K562 (cell line): ENCODE data around the gene CCDC187. TPM values are rescaled to one million over a fixed set of nuclear protein-coding genes. Genes with fewer than 3 reads are reported as not detected.

Experiments used
- ATAC-seq: fragments of 200-7000 bp; cut with Tn5 transposase; 3 replicates; pipeline ENCODE4 v1.9.1; 2020; ENCODE audit warnings: moderate library complexity
- BruUV-seq: library from RNA; stranded (reverse); fragments of 400-500 nt; replicated peaks from 2 replicates; lab custom pipeline; 2021; lab: Mats Ljungman, UMichigan
- CTCF ChIA-PET: fragments of 300-600 bp; formaldehyde crosslinking; extraction: SDS; loops from one replicate; lab custom pipeline; 2021; ENCODE audit warnings: low intra/inter-chr PET ratio; lab: Yijun Ruan, JAX
- POLR2A ChIA-PET: fragments of 300-600, 350-650 bp; sonication (Branson Sonifier 250); formaldehyde crosslinking; extraction: SDS; loops from one replicate; lab custom pipeline; 2021; ENCODE audit warnings: antibody characterized with exemption, inconsistent platforms; lab: Yijun Ruan, JAX
- DNase-seq, 4 experiments: peaks; one replicate each; pipeline versions ENCODE4 v3.0.0 to v3.0.0-alpha.2; 2011 to 2018; ENCODE audit warnings: low spot score in 3 of 4, mixed read lengths in 3 of 4; ENCODE audit errors: extremely low read depth in 1 of 4
- FAIRE-seq: peaks from 2 replicates; lab custom pipeline; 2011; peaks lifted over from hg19 to GRCh38; lab: Jason Lieb, UNC
- H2AFZ ChIP-seq: 2 replicates; pipeline ENCODE4 v1.6.0; 2011; ENCODE audit warnings: low read depth, low read length, control low read depth, inconsistent platforms
- H3K27ac ChIP-seq: fragments of 200-600 bp; 3 replicates; pipeline ENCODE4 v1.8.0; 2011; ENCODE audit warnings: low read depth, mild to moderate bottlenecking, control low read depth, inconsistent platforms, low read length, moderate library complexity, mixed read lengths; ENCODE audit errors: extremely low read depth
- H3K27me3 ChIP-seq, 2 experiments: fragments of 300-600 bp in 1 of 2; 2 replicates in 1 of 2; 3 replicates in 1 of 2; pipeline versions ENCODE4 v1.6.0 to v1.8.0; 2011; ENCODE audit warnings: inconsistent platforms in 2 of 2, low read length in 2 of 2, mild to moderate bottlenecking in 1 of 2, mixed read lengths in 1 of 2, moderate library complexity in 1 of 2; ENCODE audit not compliant: control insufficient read depth in 2 of 2, insufficient read depth in 2 of 2
- H3K36me3 ChIP-seq: fragments of 300-600 bp; 3 replicates; pipeline ENCODE4 v1.8.0; 2011; ENCODE audit warnings: mild to moderate bottlenecking, low read length, inconsistent platforms; ENCODE audit not compliant: control insufficient read depth, insufficient read depth
- H3K4me1 ChIP-seq, 2 experiments: fragments of 200-600 bp in 1 of 2; replicated peaks in 1 of 2; 2 replicates in 1 of 2; 3 replicates in 1 of 2; pipeline versions ENCODE4 v1.5.1 to v1.8.0; 2011; ENCODE audit warnings: inconsistent platforms in 2 of 2, low read length in 2 of 2, mild to moderate bottlenecking in 1 of 2, mixed read lengths in 1 of 2, moderate library complexity in 1 of 2; ENCODE audit not compliant: control insufficient read depth in 2 of 2, insufficient read depth in 2 of 2
- H3K4me2 ChIP-seq: 2 replicates; pipeline ENCODE4 v1.6.1; 2011; ENCODE audit warnings: low read length, control low read depth, inconsistent platforms, mixed read lengths; ENCODE audit not compliant: insufficient read depth
- H3K4me3 ChIP-seq: fragments of 200-600 bp; sonication (generic), shearing (Covaris generic); 2 replicates; pipeline ENCODE4 v1.5.1; 2016; ENCODE audit warnings: control low read depth, inconsistent platforms
- H3K79me2 ChIP-seq: fragments of 200-600 bp; 3 replicates; pipeline ENCODE4 v1.8.0; 2011; ENCODE audit warnings: low read length, inconsistent platforms; ENCODE audit not compliant: control insufficient read depth, insufficient read depth
- H3K9ac ChIP-seq, 2 experiments: 2 replicates each; pipeline versions ENCODE4 v1.6.0 to v1.6.1; 2011; ENCODE audit warnings: low read depth in 2 of 2, low read length in 2 of 2, control low read depth in 1 of 2, inconsistent platforms in 1 of 2, mild to moderate bottlenecking in 1 of 2, mixed read lengths in 1 of 2; ENCODE audit not compliant: insufficient read depth in 1 of 2
- H3K9me1 ChIP-seq: one replicate; pipeline ENCODE4 v1.6.0; 2011; ENCODE audit warnings: inconsistent platforms, mild to moderate bottlenecking, low read length, moderate library complexity; ENCODE audit not compliant: control insufficient read depth, insufficient read depth
- H3K9me3 ChIP-seq: replicated peaks from 2 replicates; pipeline ENCODE4 v1.5.1; 2011; ENCODE audit warnings: low read depth, low read length, inconsistent platforms; ENCODE audit not compliant: control insufficient read depth, insufficient read depth
- H4K20me1 ChIP-seq: replicated peaks from 2 replicates; pipeline ENCODE4 v1.6.1; 2011; ENCODE audit warnings: low read length, inconsistent platforms, mixed read lengths; ENCODE audit not compliant: control insufficient read depth, insufficient read depth
- EGR1 ChIP-seq: fragments of 450-650 bp; conservative IDR thresholded peaks from 2 replicates; pipeline ENCODE4 v1.6.1; 2017; ENCODE audit warnings: mild to moderate bottlenecking
- HMG20B ChIP-seq: fragments of 250-450 bp; sonication (Bioruptor Pico); IDR thresholded peaks from 2 replicates; pipeline ENCODE4 v1.5.0; 2021; ENCODE audit warnings: mild to moderate bottlenecking
- MAX ChIP-seq: sonication (generic); formaldehyde crosslinking; IDR thresholded peaks from 2 replicates; pipeline ENCODE4 v1.9.0; 2022; ENCODE audit warnings: mild to moderate bottlenecking, missing genetic modification reagents
- MCM3 ChIP-seq: fragments of 450-650 bp; IDR thresholded peaks from 2 replicates; pipeline ENCODE4 v1.6.1; 2016
- POLR2G ChIP-seq: fragments of 200-400 bp; formaldehyde crosslinking; IDR thresholded peaks from 2 replicates; pipeline ENCODE4 v1.6.1; 2017; ENCODE audit warnings: low read depth, mild to moderate bottlenecking, antibody characterized with exemption, low read length, moderate library complexity
- ZNF707 ChIP-seq: fragments of 250-450 bp; sonication (Bioruptor Pico); conservative IDR thresholded peaks from 2 replicates; pipeline ENCODE4 v1.8.0; 2022; ENCODE audit warnings: inconsistent platforms, mild to moderate bottlenecking, moderate library complexity
- whole genome bisulfite sequencing: fragments of 100-300 bp; shearing (Covaris generic); methylation state at CpG from one replicate; pipeline ENCODE4 v1.1.6; 2016; ENCODE audit warnings: low coverage, mixed read lengths; ENCODE audit not compliant: insufficient coverage; ENCODE audit errors: missing lambda C conversion rate; 5-methylcytosine and 5-hydroxymethylcytosine counted together
- in situ Hi-C: fragments of 300-500 bp; cut with MboI; formaldehyde crosslinking; loops from 4 replicates; pipeline ENCODE4 v1.15.0; 2018; ENCODE audit warnings: inconsistent platforms, mixed read lengths
- intact Hi-C: fragments of 100-400 bp; cut with micrococcal nuclease; formaldehyde crosslinking; loops from 2 replicates; pipeline ENCODE4 v1.14.2; 2022
- polyA plus RNA-seq, 8 experiments: library from polyadenylated mRNA; depleted of rRNA in 4 of 8; stranded (reverse) in 5 of 8; unstranded in 3 of 8; fragments of >200 nt; fragmentation: Nextera tagmentation in 2 of 8; fragmentation: Illumina TruSeq in 1 of 8; extraction: Ambion mirVana in 2 of 8; extraction: Trizol in 1 of 8; gene quantifications; 2 replicates each; pipeline versions ENCODE4 v1.2.1 to v1.2.3, GENCODE V29; 2011 to 2014; ENCODE audit warnings: inconsistent platforms in 1 of 8, missing spikeins in 1 of 8
- total RNA-seq, 7 experiments: library from RNA; depleted of rRNA in 6 of 7; stranded (reverse); fragments of >200 nt in 6 of 7; fragmentation: Illumina TruSeq in 2 of 7; extraction: Trizol in 2 of 7; gene quantifications; 2 replicates each; pipeline versions ENCODE4 v1.2.1 to v1.2.3, GENCODE V29; 2011 to 2021; ENCODE audit warnings: low replicate concordance in 1 of 7

The CCDC187 gene
- total and polyA plus RNA-seq, 9 of the 15 experiments (the other 6 are each of a cell fraction or from before 2014, with no cell fraction given), result not detected

DNA sequence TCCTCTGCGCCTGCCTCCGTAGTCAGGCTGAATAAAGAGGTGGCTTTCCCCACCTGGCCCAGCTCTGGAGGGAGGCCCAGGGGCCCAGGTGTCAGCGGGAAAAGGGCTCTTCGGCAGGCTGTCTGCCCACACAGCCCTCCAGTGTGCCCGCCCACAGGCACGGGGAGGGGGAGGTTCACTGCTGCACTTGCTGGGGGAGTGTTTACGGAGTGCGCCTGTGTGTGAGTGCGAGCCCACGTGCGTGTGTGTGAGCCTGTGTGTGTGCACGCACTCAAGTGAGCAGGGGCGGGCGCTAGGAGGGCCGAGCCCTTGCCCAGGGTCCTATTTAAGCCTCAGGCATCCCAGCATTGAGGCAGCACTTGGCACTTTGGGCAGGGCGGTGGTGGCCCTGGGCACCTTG lies 48.8 kb upstream of the CCDC187 start:
- Histone ChIP-seq H3K9ac (peak overlapping the region in 1 of 2 experiments; percentile 68; a peak in 2 of 4 replicates), H2AFZ (no peak overlapping the region), H4K20me1 (no peaks in the 10 kb centered on the region; the same call in 1 of the 2 replicates), H3K79me2 (no peaks in the 10 kb centered on the region), H3K27me3 (no peaks in the 10 kb centered on the region), H3K36me3 (no peaks in the 10 kb centered on the region), H3K9me1 (no peaks in the 10 kb centered on the region), H3K4me2 (no peak overlapping the region), H3K27ac (no peak overlapping the region), H3K4me1 (peaks cover 0 to 94% of the 10 kb centered on the region in 2 experiments; a peak in 4 of 5 replicates), H3K9me3 (no peaks in the 10 kb centered on the region), H3K4me3 (no peak overlapping the region)
- in situ Hi-C loops (no loop called here), intact Hi-C loops (no loop called here)
- ChIA-PET POLR2A (no interaction called here), CTCF (interaction anchor here (0.7 kb wide), 1 partner anchor 1112 kb away, joined by 4 read pairs; no protein-coding TSS in a partner anchor)
- FAIRE-seq (no peak), DNase-seq (peak in 3 of 4 experiments; percentile 28 to 49 (median 44)), ATAC-seq (peak; percentile 5; the same call in 1 of the 3 replicates)
- 34% methylated on average over 9 of the region's 16 CpGs for WGBS
- no peak for TF ChIP-seq MCM3
- peak; percentile 33; the same call in 1 of the 2 replicates for TF ChIP-seq EGR1
- TF ChIP-seq ZNF707 (CRISPR knock-in tag), result no peak
- 0 out of 2 replicates have a peak, but pooled peaks have one; percentile 7 for TF ChIP-seq POLR2G
- peak; percentile 47; the same call in 1 of the 2 replicates for TF ChIP-seq MAX (CRISPR knock-in tag)
- no peak for TF ChIP-seq HMG20B (CRISPR knock-in tag)
- BruUV-seq, result no TSS peak
